VCaP (cell line): Measurements from ENCODE around the gene SUDS3.

ENCODE experiments used
- H3K27ac ChIP-seq: fragments of 450-650 bp; 2 replicates; pipeline ENCODE4 v1.5.1; 2017
- TF ChIP-seq, protein P1 (sequence below): fragments of 450-650 bp; conservative IDR thresholded peaks from 2 replicates; pipeline ENCODE4 v1.5.1; 2017; ENCODE audit warnings: mild to moderate bottlenecking, moderate library complexity

The SUDS3 gene

DNA sequence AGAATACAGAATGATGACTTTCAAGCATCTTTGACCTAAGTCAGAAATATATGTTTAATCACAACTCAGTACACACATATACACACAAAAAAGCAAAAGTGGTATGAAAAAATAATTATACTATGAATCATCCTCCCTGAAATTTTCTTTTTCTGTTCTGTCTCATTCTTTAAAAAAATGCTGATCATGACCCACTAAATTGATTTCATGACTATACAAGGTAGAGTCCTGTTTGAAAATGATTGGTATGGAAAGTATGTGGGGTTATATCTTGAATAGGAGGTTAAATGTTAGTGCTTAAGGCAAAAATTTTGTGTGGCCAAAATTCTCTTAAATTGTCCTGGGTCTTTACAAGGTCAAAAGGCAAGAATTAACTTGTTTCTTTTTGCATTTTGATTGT is 80.4 kb downstream of the SUDS3 start:
- H3K27ac ChIP-seq: no peak overlapping the region
- TF ChIP-seq, protein P1, sequence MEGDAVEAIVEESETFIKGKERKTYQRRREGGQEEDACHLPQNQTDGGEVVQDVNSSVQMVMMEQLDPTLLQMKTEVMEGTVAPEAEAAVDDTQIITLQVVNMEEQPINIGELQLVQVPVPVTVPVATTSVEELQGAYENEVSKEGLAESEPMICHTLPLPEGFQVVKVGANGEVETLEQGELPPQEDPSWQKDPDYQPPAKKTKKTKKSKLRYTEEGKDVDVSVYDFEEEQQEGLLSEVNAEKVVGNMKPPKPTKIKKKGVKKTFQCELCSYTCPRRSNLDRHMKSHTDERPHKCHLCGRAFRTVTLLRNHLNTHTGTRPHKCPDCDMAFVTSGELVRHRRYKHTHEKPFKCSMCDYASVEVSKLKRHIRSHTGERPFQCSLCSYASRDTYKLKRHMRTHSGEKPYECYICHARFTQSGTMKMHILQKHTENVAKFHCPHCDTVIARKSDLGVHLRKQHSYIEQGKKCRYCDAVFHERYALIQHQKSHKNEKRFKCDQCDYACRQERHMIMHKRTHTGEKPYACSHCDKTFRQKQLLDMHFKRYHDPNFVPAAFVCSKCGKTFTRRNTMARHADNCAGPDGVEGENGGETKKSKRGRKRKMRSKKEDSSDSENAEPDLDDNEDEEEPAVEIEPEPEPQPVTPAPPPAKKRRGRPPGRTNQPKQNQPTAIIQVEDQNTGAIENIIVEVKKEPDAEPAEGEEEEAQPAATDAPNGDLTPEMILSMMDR: no peak

DNA sequence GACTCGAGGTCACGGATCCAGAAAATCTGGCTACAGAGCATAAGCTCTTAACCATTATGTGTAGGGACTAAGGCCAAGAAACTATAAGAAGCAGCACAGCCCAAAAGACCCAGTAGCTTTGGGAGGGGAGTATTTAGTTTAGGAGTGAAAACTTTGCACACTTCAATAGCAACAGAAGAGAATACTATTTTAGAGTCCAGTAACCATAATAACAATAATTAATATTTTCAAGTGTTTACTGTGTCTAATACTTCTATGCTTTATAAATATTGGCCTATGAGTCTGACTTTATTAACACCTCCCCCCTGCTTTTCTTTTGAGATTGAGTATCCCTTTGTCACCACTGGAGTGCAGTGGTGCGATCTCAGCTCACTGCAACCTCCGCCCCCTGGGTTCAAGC is 82.8 kb downstream of the SUDS3 start:
- no peak overlapping the region for H3K27ac ChIP-seq

GRCh38 chr12:118463677-118464076 is 87.3 kb downstream of the SUDS3 start:
- no peak overlapping the region for H3K27ac ChIP-seq
- TF ChIP-seq, protein P1: no peak

More for the DNA sequence above, 82.8 kb downstream of the SUDS3 start:
- TF ChIP-seq, protein P1: no peak

- TF ChIP-seq, protein P1: no peak
- H3K27ac ChIP-seq: no peak overlapping the region
These were observed 89.4 kb downstream of the SUDS3 start for GRCh38 chr12:118465706-118466105.
